Dermis microvascular lymphatic vessel endothelial cell (primary cell): ENCODE data around the gene EXOSC5. TPM values are rescaled to one million over a fixed set of nuclear protein-coding genes. Genes with fewer than 3 reads are reported as not detected.
"Not testable (repeated sequence)": the region's sequence is repeated elsewhere in the genome, so short reads cannot be mapped to it uniquely, and the experiment has no call there.

ENCODE experiments used
- DNase-seq, 2 donors: peaks; one replicate each; pipeline versions ENCODE4 v3.0.0 to v3.0.0-alpha.2; 2010; ENCODE audit warnings: low read depth in 2 of 2
- total RNA-seq: library from RNA; depleted of rRNA; stranded (reverse); fragments of >200 nt; gene quantifications from 2 replicates; pipeline ENCODE4 v1.2.1, GENCODE V29; 2014

The EXOSC5 gene
- total RNA-seq, 1 donor from 2014 or later = 15.7 TPM

GRCh38 chr19:41426952-41427646 is 29.9 kb upstream of the EXOSC5 start, which contains the start of gene B3GNT8:
B3GNT8 (minus strand) TSS chr19:41427374; CDS start chr19:41426778, 596 bp downstream.
- DNase-seq = peak in 1 of 2 donors; percentile 64

- no peak for DNase-seq
Observed at GRCh38 chr19:41426116-41426841, 29.1 kb upstream of the EXOSC5 start.

DNA sequence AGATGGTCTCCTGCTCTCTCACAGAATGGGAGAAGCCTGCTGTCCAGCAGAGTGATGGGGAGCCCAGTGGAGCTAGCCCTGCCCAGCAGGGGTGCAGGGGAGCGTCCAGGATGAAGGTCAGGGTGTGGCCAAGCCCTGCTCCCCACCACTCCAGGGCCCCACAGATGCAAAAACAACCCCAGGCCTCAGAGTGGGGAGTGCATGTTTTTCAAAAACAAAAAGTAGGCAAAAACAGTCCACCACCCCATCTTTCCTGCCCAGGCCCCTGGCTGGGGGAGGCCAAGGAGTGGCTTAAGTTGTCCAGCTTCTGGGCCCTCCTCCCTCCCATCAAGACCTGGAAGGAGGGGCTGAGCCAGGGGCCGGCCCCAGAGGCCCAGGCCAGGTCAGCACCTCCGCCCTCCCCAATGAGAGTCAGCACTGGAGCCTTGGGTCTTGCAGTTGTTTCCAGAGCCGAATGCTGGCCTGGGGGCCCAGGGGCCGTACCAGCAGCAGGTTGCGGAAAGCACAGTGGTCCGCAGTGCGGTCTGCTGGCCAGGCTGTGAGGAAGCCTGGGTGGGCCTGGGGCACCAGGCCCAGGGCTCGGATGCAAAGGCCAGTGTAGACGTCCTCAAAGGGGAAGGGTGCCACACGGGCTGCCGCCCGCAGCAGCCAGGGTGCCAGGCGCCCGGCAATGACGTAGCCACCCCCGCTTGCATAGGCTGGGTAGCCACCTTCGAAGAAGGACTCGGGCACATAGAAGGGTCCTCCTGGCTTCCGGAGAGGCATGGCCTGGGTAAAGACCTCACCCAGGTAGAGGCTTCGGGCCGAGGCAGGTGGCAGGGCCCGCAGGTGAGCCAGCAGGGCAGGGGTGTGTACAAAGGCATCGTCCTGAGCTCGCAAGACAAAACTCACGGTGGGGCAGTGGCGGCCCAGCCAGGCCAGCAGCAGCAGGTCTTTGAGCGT is 28.3 kb upstream of the EXOSC5 start:
- no peak for DNase-seq

DNA sequence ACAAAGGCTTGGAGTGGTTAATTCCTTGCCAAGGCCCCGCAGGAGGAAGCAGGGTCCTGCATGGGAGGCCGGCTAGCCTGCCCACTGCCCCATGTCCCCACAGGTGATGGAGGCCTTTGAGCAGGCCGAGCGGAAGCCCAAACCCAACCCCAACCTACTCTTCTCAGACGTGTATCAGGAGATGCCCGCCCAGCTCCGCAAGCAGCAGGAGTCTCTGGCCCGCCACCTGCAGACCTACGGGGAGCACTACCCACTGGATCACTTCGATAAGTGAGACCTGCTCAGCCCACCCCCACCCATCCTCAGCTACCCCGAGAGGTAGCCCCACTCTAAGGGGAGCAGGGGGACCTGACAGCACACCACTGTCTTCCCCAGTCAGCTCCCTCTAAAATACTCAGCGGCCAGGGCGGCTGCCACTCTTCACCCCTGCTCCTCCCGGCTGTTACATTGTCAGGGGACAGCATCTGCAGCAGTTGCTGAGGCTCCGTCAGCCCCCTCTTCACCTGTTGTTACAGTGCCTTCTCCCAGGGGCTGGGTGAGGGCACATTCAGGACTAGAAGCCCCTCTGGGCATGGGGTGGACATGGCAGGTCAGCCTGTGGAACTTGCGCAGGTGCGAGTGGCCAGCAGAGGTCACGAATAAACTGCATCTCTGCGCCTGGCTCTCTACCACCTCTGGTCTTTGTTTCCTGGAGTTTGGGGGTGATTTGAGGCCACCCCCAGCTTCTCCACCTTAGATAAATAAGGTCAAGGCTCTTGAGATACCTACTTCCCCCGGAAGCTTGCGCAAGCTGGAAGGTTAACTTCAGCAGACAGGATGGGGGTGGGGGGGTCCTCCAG is 27.4 kb upstream of the EXOSC5 start:
- no peak for DNase-seq

GRCh38 chr19:41422955-41423354 is 25.8 kb upstream of the EXOSC5 start:
- no peak for DNase-seq

GRCh38 chr19:41422456-41422855 is 25.3 kb upstream of the EXOSC5 start:
- no peak for DNase-seq

DNA sequence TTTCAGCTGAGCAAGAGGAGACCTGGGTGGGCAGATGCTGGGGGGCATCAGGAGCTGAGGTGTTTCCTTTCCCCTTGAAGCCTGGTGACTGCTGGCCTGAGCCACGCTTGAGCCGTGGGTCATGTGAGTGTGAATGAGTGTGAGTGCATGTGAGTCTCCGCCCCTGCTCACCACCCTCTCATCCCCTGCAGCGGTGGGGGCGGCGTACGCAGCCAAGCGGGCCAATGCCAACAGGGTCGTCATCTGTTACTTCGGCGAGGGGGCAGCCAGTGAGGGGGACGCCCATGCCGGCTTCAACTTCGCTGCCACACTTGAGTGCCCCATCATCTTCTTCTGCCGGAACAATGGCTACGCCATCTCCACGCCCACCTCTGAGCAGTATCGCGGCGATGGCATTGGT is 24.8 kb upstream of the EXOSC5 start:
- no peak for DNase-seq

DNA sequence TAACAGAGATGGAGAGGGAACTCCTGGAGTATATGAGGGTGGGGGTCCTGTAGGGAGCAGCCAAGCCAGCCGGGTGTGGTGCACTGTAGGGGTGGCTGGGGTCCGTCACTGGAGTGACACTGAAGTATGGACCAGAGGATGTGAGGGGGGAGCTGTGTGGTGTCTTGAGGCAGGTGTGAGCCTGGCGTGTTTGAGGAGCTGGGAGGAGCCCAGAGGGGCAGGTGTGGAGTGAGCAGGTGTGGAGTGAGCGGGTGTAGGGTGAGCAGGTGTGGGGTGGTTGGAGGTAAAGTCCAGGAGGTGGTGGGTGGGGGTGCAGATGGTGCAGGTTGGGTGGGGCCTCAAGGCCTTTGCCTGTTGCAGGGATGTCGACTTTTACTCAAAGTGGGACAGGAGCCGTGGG is 24.2 kb upstream of the EXOSC5 start:
- no peak for DNase-seq

DNA sequence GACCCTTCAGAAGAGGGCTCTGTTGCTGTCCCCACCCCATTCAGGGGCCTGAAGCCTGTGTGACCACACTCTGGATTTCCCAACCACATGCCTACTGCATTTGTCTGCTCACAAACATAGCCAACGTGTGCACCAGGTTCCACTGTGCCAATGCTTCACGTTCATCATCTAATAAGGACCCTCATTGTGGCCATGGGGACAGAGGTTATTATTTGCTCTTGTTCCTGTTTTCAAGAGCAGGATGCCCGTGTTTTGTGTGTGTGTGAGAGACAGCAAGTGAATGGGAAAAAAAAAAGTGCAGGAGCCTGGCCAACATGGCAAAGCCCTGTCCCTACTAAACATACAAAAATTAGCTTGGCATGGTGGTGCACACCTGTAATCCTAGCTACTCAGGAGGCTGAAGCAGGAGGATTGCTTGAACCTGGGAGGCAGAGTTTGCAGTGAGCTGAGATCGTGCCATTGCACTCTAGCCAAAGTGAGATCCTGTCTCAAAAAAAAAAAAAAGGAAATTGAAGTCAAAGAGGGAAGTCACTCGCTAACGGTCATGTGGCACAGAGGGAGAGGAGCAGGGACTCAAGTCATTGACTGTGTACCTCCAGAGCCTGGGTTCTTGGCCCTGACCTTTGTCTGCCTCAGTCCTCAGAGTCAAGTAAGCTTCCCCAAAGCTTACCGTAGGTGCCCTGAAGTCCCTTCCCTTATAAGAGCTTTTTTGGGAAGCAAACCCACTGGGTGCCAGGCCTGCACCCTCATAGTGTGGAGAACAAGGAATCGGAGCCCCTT is 23.1 kb upstream of the EXOSC5 start:
- no peak for DNase-seq

- DNase-seq = no peak
Observed at GRCh38 chr19:41416194-41416674, 19.1 kb upstream of the EXOSC5 start.

DNA sequence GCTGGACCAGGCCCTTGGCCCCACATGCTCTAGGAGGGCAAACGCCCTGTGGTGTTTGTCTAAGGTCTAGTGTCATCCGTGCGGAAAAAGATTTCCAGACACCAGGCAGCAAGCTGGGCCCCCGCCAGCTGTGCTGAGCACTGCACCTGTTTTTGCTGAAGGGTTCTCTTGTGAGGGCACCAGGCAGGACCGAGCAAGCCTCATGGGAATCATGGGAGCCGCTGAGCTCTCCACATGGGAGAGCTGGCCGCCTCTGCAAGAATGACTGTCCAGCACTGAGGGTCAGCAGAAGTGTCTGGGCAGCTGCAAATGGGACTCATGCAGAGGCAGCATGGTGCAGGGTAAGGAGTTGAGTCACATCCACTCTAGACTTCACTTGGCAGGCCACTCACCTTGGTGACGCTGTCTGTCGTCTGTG is 18.0 kb upstream of the EXOSC5 start:
- no peak for DNase-seq

DNA sequence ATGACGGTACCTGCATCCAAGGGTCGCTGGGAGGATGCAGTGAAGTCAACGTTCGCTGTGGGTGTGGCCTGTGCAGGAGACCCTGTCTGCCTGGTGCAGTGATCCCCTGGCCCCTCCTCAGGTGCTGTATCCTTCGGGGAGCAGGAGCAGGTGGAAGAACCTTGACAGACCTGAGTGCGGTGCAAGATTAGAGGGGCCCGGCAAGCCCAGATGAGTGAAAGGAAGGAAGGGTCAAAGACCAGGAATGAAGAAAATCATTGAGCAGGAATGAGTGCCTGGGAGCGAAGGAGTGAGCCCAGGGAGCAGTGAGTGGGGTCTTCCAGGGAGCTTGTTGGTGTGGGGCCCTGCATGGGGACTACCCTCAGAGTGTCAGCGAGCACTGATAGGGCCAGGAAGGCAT is 17.3 kb upstream of the EXOSC5 start:
- DNase-seq = no peak

DNA sequence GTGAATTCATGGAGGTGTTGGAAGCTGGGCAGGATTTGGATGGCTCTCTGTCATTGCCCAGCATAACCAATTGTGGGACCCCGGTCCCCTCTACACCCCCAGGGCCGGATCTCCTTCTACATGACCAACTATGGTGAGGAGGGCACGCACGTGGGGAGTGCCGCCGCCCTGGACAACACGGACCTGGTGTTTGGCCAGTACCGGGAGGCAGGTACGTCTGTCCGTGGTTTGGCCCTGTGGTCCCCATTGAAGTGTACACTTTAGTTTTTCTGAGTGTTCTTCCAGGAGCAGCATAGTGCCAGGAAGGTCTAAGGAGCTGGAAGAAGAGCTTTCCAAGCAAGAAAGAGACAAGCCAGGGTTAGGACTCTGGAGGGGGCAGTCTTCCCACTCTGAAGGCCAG is 16.8 kb upstream of the EXOSC5 start:
- DNase-seq = no peak

- DNase-seq = no peak
Observed at GRCh38 chr19:41412953-41413352, 15.8 kb upstream of the EXOSC5 start.

DNA sequence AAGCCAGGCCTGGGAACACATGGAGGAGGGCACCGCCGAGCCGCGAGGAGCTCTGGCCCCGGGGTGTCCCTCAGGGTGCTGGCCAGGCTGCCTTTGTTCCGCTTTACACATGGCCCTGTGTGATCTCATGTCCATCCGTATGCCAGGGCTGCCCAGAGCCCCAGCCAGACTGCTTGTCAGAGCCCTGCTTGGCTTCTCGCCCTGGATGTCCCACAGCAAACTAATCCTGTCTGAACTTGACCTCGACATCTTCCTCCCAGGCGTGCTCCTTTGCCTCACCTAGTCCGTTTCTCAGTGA is 14.8 kb upstream of the EXOSC5 start:
- no peak for DNase-seq

GRCh38 chr19:41411100-41411967 is 14.2 kb upstream of the EXOSC5 start:
- no peak for DNase-seq

DNA sequence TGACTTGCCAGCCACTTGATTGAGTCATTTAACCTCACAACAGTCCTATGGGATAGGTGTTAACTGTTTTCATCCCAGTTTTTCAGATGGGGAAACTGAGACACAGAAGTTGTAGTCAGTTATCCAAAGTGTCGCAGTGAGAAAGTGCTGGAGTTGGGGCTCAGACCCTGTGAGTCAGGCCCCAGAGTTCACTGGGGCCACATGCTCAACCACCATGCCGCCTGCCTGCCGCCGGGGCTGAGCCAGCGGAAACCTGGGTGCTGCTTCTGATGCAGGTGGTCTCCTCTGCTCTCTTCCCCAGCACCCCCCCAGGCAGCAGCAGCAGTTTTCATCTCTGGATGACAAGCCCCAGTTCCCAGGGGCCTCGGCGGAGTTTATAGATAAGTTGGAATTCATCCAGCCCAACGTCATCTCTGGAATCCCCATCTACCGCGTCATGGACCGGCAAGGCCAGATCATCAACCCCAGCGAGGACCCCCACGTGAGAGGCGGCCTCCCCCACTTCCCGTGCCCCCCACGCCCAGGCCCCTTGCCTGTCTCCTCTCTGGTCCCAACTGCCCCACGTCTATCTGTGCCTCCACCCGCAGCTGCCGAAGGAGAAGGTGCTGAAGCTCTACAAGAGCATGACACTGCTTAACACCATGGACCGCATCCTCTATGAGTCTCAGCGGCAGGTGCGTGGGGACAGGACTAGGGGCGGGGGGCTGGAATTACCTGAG is 13.3 kb upstream of the EXOSC5 start:
- no peak for DNase-seq

GRCh38 chr19:41409288-41409687 is 12.1 kb upstream of the EXOSC5 start:
- peak in 1 of 2 donors; percentile 49 for DNase-seq

DNA sequence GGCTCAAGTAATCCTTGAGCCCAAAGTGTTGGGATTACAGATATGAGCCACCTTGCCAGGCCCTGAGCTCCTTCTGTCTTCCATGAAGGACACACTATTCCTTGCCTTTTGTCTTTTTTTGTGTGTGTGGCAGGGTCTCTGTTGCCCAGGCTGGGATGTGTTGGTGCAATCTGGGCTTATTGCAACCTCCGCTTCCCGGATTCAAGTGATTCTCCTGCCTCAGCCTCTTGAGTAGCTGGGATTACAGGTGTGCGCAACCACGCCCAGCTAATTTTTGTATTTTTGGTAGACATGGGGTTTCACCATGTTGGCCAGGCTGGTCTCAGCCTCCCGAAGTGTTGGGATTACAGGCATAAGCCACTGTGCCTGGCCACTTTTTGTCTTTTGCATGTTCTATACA is 11.7 kb upstream of the EXOSC5 start:
- DNase-seq = not testable (repeated sequence)
